RWPE2 (cell line): ENCODE measurements around the gene PPM1E.

ENCODE experiments used
- ATAC-seq: fragments of 200-7000 bp; cut with Tn5 transposase; 3 replicates; pipeline ENCODE4 v1.9.1; 2021; ENCODE audit warnings: low read depth
- DNase-seq: peaks from one replicate; pipeline ENCODE4 v3.0.0-alpha.2; 2020; ENCODE audit warnings: low spot score
- H3K27ac ChIP-seq: fragments of 450-650 bp; 2 replicates; pipeline ENCODE4 v1.5.1; 2017; ENCODE audit warnings: mild to moderate bottlenecking; ENCODE audit not compliant: poor library complexity, severe bottlenecking
- H3K27me3 ChIP-seq: fragments of 250-450 bp; sonication (Bioruptor Pico); 2 replicates; pipeline ENCODE4 v1.5.1; 2021; ENCODE audit warnings: mild to moderate bottlenecking, moderate library complexity; ENCODE audit not compliant: insufficient read depth, poor library complexity, severe bottlenecking
- H3K36me3 ChIP-seq: fragments of 250-450 bp; sonication (Bioruptor Pico); 2 replicates; pipeline ENCODE4 v1.5.1; 2020; ENCODE audit warnings: low read depth, mild to moderate bottlenecking, moderate library complexity
- H3K4me1 ChIP-seq: fragments of 250-450 bp; sonication (Bioruptor Pico); 2 replicates; pipeline ENCODE4 v1.5.1; 2021; ENCODE audit warnings: mild to moderate bottlenecking, moderate library complexity; ENCODE audit not compliant: insufficient read depth, poor library complexity, severe bottlenecking
- H3K4me3 ChIP-seq: fragments of 250-450 bp; sonication (Bioruptor Pico); 2 replicates; pipeline ENCODE4 v1.5.1; 2021; ENCODE audit warnings: mild to moderate bottlenecking, moderate library complexity; ENCODE audit not compliant: severe bottlenecking
- H3K9me3 ChIP-seq: fragments of 250-450 bp; sonication (Bioruptor Pico); 2 replicates; pipeline ENCODE4 v1.5.1; 2021; ENCODE audit warnings: mild to moderate bottlenecking, moderate library complexity; ENCODE audit not compliant: severe bottlenecking
- TF ChIP-seq, protein P1 (sequence below): fragments of 450-650 bp; IDR thresholded peaks from one replicate; pipeline ENCODE4 v1.5.1; 2017; ENCODE audit warnings: mild to moderate bottlenecking, moderate library complexity; ENCODE audit not compliant: poor library complexity, severe bottlenecking

The PPM1E gene

GRCh38 chr17:58813712-58814111 is 58.1 kb downstream of the PPM1E start:
- ATAC-seq (no peak), DNase-seq (no peak)
- H3K27me3 ChIP-seq, result no peaks in the 10 kb centered on the region
- H3K4me1 ChIP-seq, result no peaks in the 10 kb centered on the region
- H3K27ac ChIP-seq, result no peak overlapping the region
- H3K4me3 ChIP-seq, result no peak overlapping the region
- TF ChIP-seq, protein P1, sequence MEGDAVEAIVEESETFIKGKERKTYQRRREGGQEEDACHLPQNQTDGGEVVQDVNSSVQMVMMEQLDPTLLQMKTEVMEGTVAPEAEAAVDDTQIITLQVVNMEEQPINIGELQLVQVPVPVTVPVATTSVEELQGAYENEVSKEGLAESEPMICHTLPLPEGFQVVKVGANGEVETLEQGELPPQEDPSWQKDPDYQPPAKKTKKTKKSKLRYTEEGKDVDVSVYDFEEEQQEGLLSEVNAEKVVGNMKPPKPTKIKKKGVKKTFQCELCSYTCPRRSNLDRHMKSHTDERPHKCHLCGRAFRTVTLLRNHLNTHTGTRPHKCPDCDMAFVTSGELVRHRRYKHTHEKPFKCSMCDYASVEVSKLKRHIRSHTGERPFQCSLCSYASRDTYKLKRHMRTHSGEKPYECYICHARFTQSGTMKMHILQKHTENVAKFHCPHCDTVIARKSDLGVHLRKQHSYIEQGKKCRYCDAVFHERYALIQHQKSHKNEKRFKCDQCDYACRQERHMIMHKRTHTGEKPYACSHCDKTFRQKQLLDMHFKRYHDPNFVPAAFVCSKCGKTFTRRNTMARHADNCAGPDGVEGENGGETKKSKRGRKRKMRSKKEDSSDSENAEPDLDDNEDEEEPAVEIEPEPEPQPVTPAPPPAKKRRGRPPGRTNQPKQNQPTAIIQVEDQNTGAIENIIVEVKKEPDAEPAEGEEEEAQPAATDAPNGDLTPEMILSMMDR, result no peak
- no peaks in the 10 kb centered on the region for H3K9me3 ChIP-seq
- no peaks in the 10 kb centered on the region for H3K36me3 ChIP-seq

DNA sequence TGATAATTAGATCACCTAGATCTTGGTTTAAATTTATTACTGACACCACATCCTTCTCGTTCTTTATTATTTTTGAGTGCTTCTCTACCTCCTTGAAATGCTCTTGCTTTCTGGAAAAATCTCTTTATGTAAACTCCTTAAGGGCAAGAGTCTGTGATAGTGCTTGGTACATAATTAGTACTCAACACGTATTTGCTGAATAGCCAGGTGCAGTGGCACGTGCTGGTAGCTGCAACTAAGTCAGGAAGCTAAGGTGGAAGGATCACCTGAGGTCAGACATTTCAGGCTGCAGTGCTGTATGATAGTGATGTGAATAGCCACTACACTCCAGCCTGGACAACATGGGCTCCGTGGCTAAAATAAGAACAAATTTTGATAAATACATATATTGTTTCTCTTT is 63.0 kb downstream of the PPM1E start:
- TF ChIP-seq, protein P1, result no peak
- Histone ChIP-seq H3K4me1 (no peaks in the 10 kb centered on the region), H3K4me3 (no peak overlapping the region), H3K27me3 (no peaks in the 10 kb centered on the region), H3K9me3 (no peaks in the 10 kb centered on the region), H3K36me3 (no peaks in the 10 kb centered on the region), H3K27ac (no peak overlapping the region)
- no peak for ATAC-seq
- DNase-seq, result no peak

- no peak for ATAC-seq
- no peak for DNase-seq
These were observed 66.7 kb downstream of the PPM1E start for GRCh38 chr17:58822148-58823050.

DNA sequence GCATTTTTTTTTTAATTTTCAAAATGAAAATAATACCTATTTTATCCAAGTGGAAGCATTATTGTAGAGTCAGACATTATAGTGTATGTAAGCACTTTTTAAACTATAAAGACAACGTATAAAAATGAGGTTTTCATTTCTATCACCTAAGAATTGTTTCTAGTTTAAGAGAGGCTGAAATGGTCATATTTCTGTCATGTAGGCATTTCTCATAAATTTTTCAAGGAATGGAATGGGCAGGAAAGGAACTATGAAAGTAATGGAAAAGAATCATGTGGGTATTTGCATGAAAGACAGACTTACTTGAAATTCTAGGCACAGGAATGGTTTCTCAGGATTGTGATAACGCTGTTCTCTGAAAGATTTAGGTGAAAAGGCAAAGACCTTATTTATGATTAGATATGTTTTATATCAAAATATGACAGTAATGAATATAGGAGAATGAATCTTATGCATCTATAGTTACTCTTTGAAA is 67.4 kb downstream of the PPM1E start:
- TF ChIP-seq, protein P1, result no peak
- Histone ChIP-seq H3K4me3 (no peak overlapping the region), H3K4me1 (no peaks in the 10 kb centered on the region), H3K27me3 (no peaks in the 10 kb centered on the region), H3K9me3 (no peaks in the 10 kb centered on the region), H3K27ac (no peak overlapping the region), H3K36me3 (no peaks in the 10 kb centered on the region)
- DNase-seq (no peak), ATAC-seq (no peak)

More at GRCh38 chr17:58822148-58823050, 66.7 kb downstream of the PPM1E start:
- no peak overlapping the region for H3K27ac ChIP-seq
- no peaks in the 10 kb centered on the region for H3K36me3 ChIP-seq
- no peaks in the 10 kb centered on the region for H3K9me3 ChIP-seq
- no peaks in the 10 kb centered on the region for H3K27me3 ChIP-seq
- no peaks in the 10 kb centered on the region for H3K4me1 ChIP-seq
- TF ChIP-seq, protein P1, result no peak
- no peak overlapping the region for H3K4me3 ChIP-seq

GRCh38 chr17:58829172-58829637 is 73.6 kb downstream of the PPM1E start:
- Histone ChIP-seq H3K27ac (no peak overlapping the region), H3K9me3 (no peaks in the 10 kb centered on the region), H3K4me3 (no peak overlapping the region), H3K27me3 (no peaks in the 10 kb centered on the region), H3K36me3 (no peaks in the 10 kb centered on the region), H3K4me1 (no peaks in the 10 kb centered on the region)
- TF ChIP-seq, protein P1, result no peak
- ATAC-seq (no peak), DNase-seq (no peak)
